ENCODE results near the gene PNPLA8.
"Not testable (repeated sequence)": the region's sequence is repeated elsewhere in the genome, so short reads cannot be mapped to it uniquely, and the experiment has no call there.

Gene PNPLA8

GRCh38 chr7:108541478-108541877 lies 15.5 kb upstream of the PNPLA8 start:
- in situ Hi-C loops (cut with MboI; ENCODE audit: low sequenced_read_pairs, unreplicated experiment) = no loop called here
- DNase-seq (ENCODE audit: low spot score) = no peak
- TF ChIP-seq, protein P1, sequence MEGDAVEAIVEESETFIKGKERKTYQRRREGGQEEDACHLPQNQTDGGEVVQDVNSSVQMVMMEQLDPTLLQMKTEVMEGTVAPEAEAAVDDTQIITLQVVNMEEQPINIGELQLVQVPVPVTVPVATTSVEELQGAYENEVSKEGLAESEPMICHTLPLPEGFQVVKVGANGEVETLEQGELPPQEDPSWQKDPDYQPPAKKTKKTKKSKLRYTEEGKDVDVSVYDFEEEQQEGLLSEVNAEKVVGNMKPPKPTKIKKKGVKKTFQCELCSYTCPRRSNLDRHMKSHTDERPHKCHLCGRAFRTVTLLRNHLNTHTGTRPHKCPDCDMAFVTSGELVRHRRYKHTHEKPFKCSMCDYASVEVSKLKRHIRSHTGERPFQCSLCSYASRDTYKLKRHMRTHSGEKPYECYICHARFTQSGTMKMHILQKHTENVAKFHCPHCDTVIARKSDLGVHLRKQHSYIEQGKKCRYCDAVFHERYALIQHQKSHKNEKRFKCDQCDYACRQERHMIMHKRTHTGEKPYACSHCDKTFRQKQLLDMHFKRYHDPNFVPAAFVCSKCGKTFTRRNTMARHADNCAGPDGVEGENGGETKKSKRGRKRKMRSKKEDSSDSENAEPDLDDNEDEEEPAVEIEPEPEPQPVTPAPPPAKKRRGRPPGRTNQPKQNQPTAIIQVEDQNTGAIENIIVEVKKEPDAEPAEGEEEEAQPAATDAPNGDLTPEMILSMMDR (IDR thresholded peaks at IDR 0.05; ENCODE audit: borderline replicate concordance, control extremely low read depth, extremely low read depth, insufficient read depth, missing control alignments) = no peak

GRCh38 chr7:108538685-108539084 lies 12.8 kb upstream of the PNPLA8 start:
- DNase-seq (ENCODE audit: low spot score); in situ Hi-C loops (cut with MboI; ENCODE audit: low sequenced_read_pairs, unreplicated experiment): not testable (repeated sequence)

DNA sequence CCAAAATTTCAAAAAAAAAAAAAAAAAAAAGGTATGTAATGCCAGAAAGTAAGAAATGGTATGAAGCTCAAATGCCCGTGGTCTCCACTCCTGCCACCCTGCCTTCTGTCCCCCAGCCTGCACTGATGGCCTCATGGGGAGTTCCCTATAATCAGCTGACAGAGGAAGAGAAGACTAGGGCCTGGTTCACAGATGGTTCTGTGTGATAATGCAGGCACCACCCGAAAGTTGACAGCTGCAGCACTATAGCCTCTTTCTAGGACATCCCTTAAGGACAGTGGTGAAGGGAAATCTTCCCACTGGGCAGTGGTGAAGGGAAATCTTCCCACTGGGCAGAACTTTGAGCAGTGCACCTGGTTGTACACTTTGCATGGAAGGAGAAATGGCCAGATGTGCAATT lies 12.3 kb upstream of the PNPLA8 start:
- in situ Hi-C loops (cut with MboI; ENCODE audit: low sequenced_read_pairs, unreplicated experiment); DNase-seq (ENCODE audit: low spot score): not testable (repeated sequence)

GRCh38 chr7:108537229-108537628 lies 11.3 kb upstream of the PNPLA8 start:
- TF ChIP-seq, protein P1 (IDR thresholded peaks at IDR 0.05; ENCODE audit: borderline replicate concordance, control extremely low read depth, extremely low read depth, insufficient read depth, missing control alignments) = no peak
- in situ Hi-C loops (cut with MboI; ENCODE audit: low sequenced_read_pairs, unreplicated experiment) = no loop called here
- DNase-seq (ENCODE audit: low spot score) = no peak

DNA sequence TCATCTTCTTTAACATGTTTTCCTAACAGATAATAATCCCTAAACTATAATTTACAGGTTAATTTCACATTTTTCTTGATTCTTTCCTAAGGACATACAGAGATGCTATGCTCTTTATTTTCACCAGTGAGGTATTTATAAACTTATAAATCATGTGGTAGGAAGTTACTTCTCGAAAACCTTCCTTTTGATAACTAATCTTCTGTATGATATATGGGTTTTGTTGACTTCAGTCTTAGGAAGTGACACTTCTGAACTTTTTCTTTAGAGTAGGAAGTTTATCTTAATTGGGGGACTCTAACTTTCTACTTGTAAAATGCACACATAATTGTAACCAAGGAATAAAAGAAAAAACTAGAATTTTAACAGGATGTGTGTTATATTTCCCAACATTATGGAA lies 9.8 kb upstream of the PNPLA8 start:
- TF ChIP-seq, protein P1 (IDR thresholded peaks at IDR 0.05; ENCODE audit: borderline replicate concordance, control extremely low read depth, extremely low read depth, insufficient read depth, missing control alignments) = no peak
- in situ Hi-C loops (cut with MboI; ENCODE audit: low sequenced_read_pairs, unreplicated experiment) = no loop called here
- DNase-seq (ENCODE audit: low spot score) = no peak

- in situ Hi-C loops (cut with MboI; ENCODE audit: low sequenced_read_pairs, unreplicated experiment) = no loop called here
- no peak for DNase-seq (ENCODE audit: low spot score)
- TF ChIP-seq, protein P1 (IDR thresholded peaks at IDR 0.05; ENCODE audit: borderline replicate concordance, control extremely low read depth, extremely low read depth, insufficient read depth, missing control alignments) = no peak
Observed at GRCh38 chr7:108535257-108535656, 9.3 kb upstream of the PNPLA8 start.

- DNase-seq (ENCODE audit: low spot score) = no peak
- in situ Hi-C loops (cut with MboI; ENCODE audit: low sequenced_read_pairs, unreplicated experiment) = no loop called here
Observed at GRCh38 chr7:108533712-108534111, 7.8 kb upstream of the PNPLA8 start.

DNA sequence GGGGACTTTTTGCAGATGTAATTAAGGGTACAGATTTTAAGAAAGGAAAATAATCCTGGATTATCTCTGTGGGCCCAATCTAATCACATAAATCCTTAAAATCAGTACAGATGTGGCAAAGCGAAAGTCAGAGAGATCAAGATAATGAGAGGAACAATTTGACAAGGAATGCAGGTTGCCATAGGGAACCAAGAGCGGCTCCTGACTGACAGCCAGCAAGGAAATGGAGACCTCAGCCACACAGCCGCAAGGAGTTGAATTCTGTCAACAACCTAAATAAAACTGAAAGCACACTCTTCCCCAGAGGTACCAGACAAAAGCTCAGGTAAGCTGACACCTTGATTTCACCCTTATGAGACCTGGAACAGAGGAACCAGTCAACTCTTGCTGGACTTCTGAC lies 3.4 kb upstream of the PNPLA8 start:
- no peak for DNase-seq (ENCODE audit: low spot score)
- TF ChIP-seq, protein P1 (IDR thresholded peaks at IDR 0.05; ENCODE audit: borderline replicate concordance, control extremely low read depth, extremely low read depth, insufficient read depth, missing control alignments) = no peak
- in situ Hi-C loops (cut with MboI; ENCODE audit: low sequenced_read_pairs, unreplicated experiment) = no loop called here

More at GRCh38 chr7:108533712-108534111, 7.8 kb upstream of the PNPLA8 start:
- TF ChIP-seq, protein P1 (IDR thresholded peaks at IDR 0.05; ENCODE audit: borderline replicate concordance, control extremely low read depth, extremely low read depth, insufficient read depth, missing control alignments) = no peak
